Stimulated activated CD8-positive, alpha-beta memory T cell treated with anti-CD3 and anti-CD28 coated beads, Interleukin-15, amount 100 ng/mL, for 48 hours (primary cell): Measurements from ENCODE around the gene FAM24B.
"Not testable (repeated sequence)": the region's sequence is repeated elsewhere in the genome, so short reads cannot be mapped to it uniquely, and the experiment has no call there.

Experiments
- DNase-seq, 2 donors: peaks; one replicate each; pipeline ENCODE4 v3.0.0-alpha.2; 2020; ENCODE audit warnings: low read depth in 2 of 2

FAM24B gene

GRCh38 chr10:122858042-122858441 lies 21.3 kb downstream of the FAM24B start:
- not testable (repeated sequence) for DNase-seq

- no peak for DNase-seq
These were observed 22.5 kb downstream of the FAM24B start for GRCh38 chr10:122856902-122857301.

GRCh38 chr10:122855745-122856144 lies 23.6 kb downstream of the FAM24B start:
- DNase-seq, result no peak

- no peak for DNase-seq
These were observed 24.7 kb downstream of the FAM24B start for GRCh38 chr10:122854648-122855047.

GRCh38 chr10:122853665-122854313 lies 25.6 kb downstream of the FAM24B start:
- DNase-seq, result no peak

- no peak for DNase-seq
These were observed 27.1 kb downstream of the FAM24B start for GRCh38 chr10:122852261-122852660.

- no peak for DNase-seq
These were observed 28.4 kb downstream of the FAM24B start for GRCh38 chr10:122850705-122851640.

- DNase-seq, result no peak
These were observed 29.3 kb downstream of the FAM24B start for GRCh38 chr10:122849900-122850605.

- DNase-seq, result no peak
These were observed 30.3 kb downstream of the FAM24B start for GRCh38 chr10:122849090-122849489.

GRCh38 chr10:122847782-122848604 lies 31.4 kb downstream of the FAM24B start:
- no peak for DNase-seq

GRCh38 chr10:122845783-122846332 lies 33.5 kb downstream of the FAM24B start, which contains the start of gene CUZD1:
Gene CUZD1, minus strand, starts transcription at chr10:122845857. Its CDS starts 14 bp downstream, at chr10:122845843.
- no peak for DNase-seq

- no peak for DNase-seq
These were observed 35.2 kb downstream of the FAM24B start for GRCh38 chr10:122844146-122844545.

GRCh38 chr10:122841569-122841968 lies 37.8 kb downstream of the FAM24B start:
- no peak for DNase-seq

- no peak for DNase-seq
These were observed 39.9 kb downstream of the FAM24B start for GRCh38 chr10:122839505-122839904.

GRCh38 chr10:122838880-122839279 lies 40.5 kb downstream of the FAM24B start:
- no peak for DNase-seq

- no peak for DNase-seq
These were observed 43.5 kb downstream of the FAM24B start for GRCh38 chr10:122835908-122836307.

GRCh38 chr10:122830965-122831353 lies 48.4 kb downstream of the FAM24B start:
- DNase-seq, result no peak

- no peak for DNase-seq
These were observed 49.0 kb downstream of the FAM24B start for GRCh38 chr10:122830273-122830964.

- no peak for DNase-seq
These were observed 49.9 kb downstream of the FAM24B start for GRCh38 chr10:122829454-122829853.

- no peak for DNase-seq
These were observed 50.6 kb downstream of the FAM24B start for GRCh38 chr10:122828716-122829255.
